HepG2 (cell line): ENCODE data around the gene TOX2. TPM values are rescaled to one million over a fixed set of nuclear protein-coding genes. Genes with fewer than 3 reads are reported as not detected.

Experiments
- ATAC-seq: fragments of 200-7000 bp; cut with Tn5 transposase; 3 replicates; pipeline ENCODE4 v1.9.1; 2020; ENCODE audit warnings: mild to moderate bottlenecking, moderate library complexity
- BruUV-seq: library from RNA; stranded (reverse); fragments of 400-500 nt; replicated peaks from 2 replicates; lab custom pipeline; 2021; lab: Mats Ljungman, UMichigan
- CTCF ChIA-PET: fragments of 300-600 bp; formaldehyde crosslinking; extraction: SDS; loops from one replicate; lab custom pipeline; 2021; ENCODE audit warnings: low total read pairs, inconsistent platforms, low intra/inter-chr PET ratio; lab: Yijun Ruan, JAX
- POLR2A ChIA-PET: fragments of 350-600 bp; sonication (Branson Sonifier 250); formaldehyde crosslinking; loops from one replicate; lab custom pipeline; 2020; ENCODE audit warnings: antibody characterized with exemption, inconsistent platforms; lab: Yijun Ruan, JAX
- DNase-seq: peaks from one replicate; pipeline ENCODE4 v3.0.0-alpha.2; 2015; ENCODE audit warnings: low spot score
- FAIRE-seq: peaks from 3 replicates; lab custom pipeline; 2011; peaks lifted over from hg19 to GRCh38; lab: Jason Lieb, UNC
- H2AFZ ChIP-seq: one replicate; pipeline ENCODE4 v1.6.1; 2011; ENCODE audit warnings: low read length, inconsistent platforms
- H3K27ac ChIP-seq: fragments of 300-600 bp; 3 replicates; pipeline ENCODE4 v1.8.0; 2011; ENCODE audit warnings: mixed run types, mild to moderate bottlenecking, mixed read lengths, low read length, inconsistent platforms; ENCODE audit not compliant: insufficient read depth; ENCODE audit errors: extremely low read length
- H3K27me3 ChIP-seq, 2 experiments: fragments of 200-600 bp in 1 of 2; 2 replicates in 1 of 2; 3 replicates in 1 of 2; pipeline versions ENCODE4 v1.6.0 to v1.8.0; 2011; ENCODE audit warnings: low read length in 2 of 2, mild to moderate bottlenecking in 2 of 2, moderate library complexity in 2 of 2, inconsistent platforms in 1 of 2; ENCODE audit not compliant: insufficient read depth in 2 of 2, control insufficient read depth in 1 of 2
- H3K36me3 ChIP-seq, 2 experiments: fragments of 200-600 bp in 1 of 2; replicated peaks in 1 of 2; 2 replicates in 1 of 2; 3 replicates in 1 of 2; pipeline versions ENCODE4 v1.5.1 to v1.8.0; 2011; ENCODE audit warnings: low read length in 2 of 2, inconsistent platforms in 1 of 2; ENCODE audit not compliant: insufficient read depth in 2 of 2, control insufficient read depth in 1 of 2
- H3K4me1 ChIP-seq: 2 replicates; pipeline ENCODE4 v1.5.1; 2012; ENCODE audit warnings: low read length, inconsistent platforms; ENCODE audit not compliant: insufficient read depth
- H3K4me2 ChIP-seq: 2 replicates; pipeline ENCODE4 v1.6.0; 2011; ENCODE audit warnings: low read depth, low read length, inconsistent platforms
- H3K4me3 ChIP-seq, 3 experiments: fragments of 200-600 bp in 1 of 3; sonication (generic), shearing (Covaris generic) in 1 of 3; replicated peaks in 1 of 3; 2 replicates each; pipeline ENCODE4 v1.5.1; 2011 to 2016; ENCODE audit warnings: low read length in 3 of 3, inconsistent platforms in 2 of 3, low read depth in 2 of 3, mild to moderate bottlenecking in 2 of 3, control low read depth in 1 of 3, mixed read lengths in 1 of 3; ENCODE audit not compliant: insufficient read depth in 1 of 3
- H3K79me2 ChIP-seq: one replicate; pipeline ENCODE4 v1.6.1; 2011; ENCODE audit warnings: low read length, inconsistent platforms; ENCODE audit not compliant: insufficient read depth
- H3K9ac ChIP-seq: 2 replicates; pipeline ENCODE4 v1.6.0; 2011; ENCODE audit warnings: mild to moderate bottlenecking, low read depth, low read length, inconsistent platforms; ENCODE audit not compliant: insufficient read depth
- H3K9me3 ChIP-seq: 2 replicates; pipeline ENCODE4 v1.5.1; 2012; ENCODE audit warnings: mild to moderate bottlenecking, low read length
- H4K20me1 ChIP-seq: 2 replicates; pipeline ENCODE4 v1.6.0; 2011; ENCODE audit warnings: inconsistent platforms, mild to moderate bottlenecking, low read length, moderate library complexity; ENCODE audit not compliant: insufficient read depth
- EP300 ChIP-seq, 3 experiments: sonication (generic) in 1 of 3; formaldehyde crosslinking in 1 of 3; IDR thresholded peaks; 2 replicates each; pipeline versions ENCODE4 v1.5.1 to v1.6.1; 2011 to 2020; ENCODE audit warnings: low read depth in 2 of 3, low read length in 2 of 3, borderline replicate concordance in 1 of 3, improper control_type of control experiment in 1 of 3, mild to moderate bottlenecking in 1 of 3, missing genetic modification reagents in 1 of 3, moderate library complexity in 1 of 3
- JDP2 ChIP-seq: sonication (generic); formaldehyde crosslinking; IDR thresholded peaks from 2 replicates; pipeline ENCODE4 v1.8.1; 2022; ENCODE audit warnings: missing genetic modification reagents, borderline replicate concordance
- KLF13 ChIP-seq: sonication (generic); formaldehyde crosslinking; IDR thresholded peaks from 2 replicates; pipeline ENCODE4 v1.4.0; 2020; ENCODE audit warnings: mild to moderate bottlenecking, missing genetic modification reagents
- KMT2A ChIP-seq: sonication (generic); formaldehyde crosslinking; IDR thresholded peaks from 2 replicates; pipeline ENCODE4 v1.4.0; 2020; ENCODE audit warnings: missing genetic modification reagents
- NFATC3 ChIP-seq: sonication (generic); formaldehyde crosslinking; IDR thresholded peaks from 2 replicates; pipeline ENCODE4 v1.5.1; 2020; ENCODE audit warnings: mild to moderate bottlenecking, missing genetic modification reagents
- PTBP1 ChIP-seq: fragments of 200-400 bp; formaldehyde crosslinking; IDR thresholded peaks from 2 replicates; pipeline ENCODE4 v1.6.1; 2018; ENCODE audit warnings: low read length, low read depth; ENCODE audit not compliant: poor library complexity, severe bottlenecking
- SNAPC2 ChIP-seq: sonication (generic); formaldehyde crosslinking; IDR thresholded peaks from 2 replicates; pipeline ENCODE4 v1.8.1; 2022; ENCODE audit warnings: mild to moderate bottlenecking, missing genetic modification reagents
- SRSF4 ChIP-seq: fragments of 200-400 bp; formaldehyde crosslinking; IDR thresholded peaks from one replicate; pipeline ENCODE4 v1.6.1; 2018; ENCODE audit warnings: mild to moderate bottlenecking, low read depth, low read length, moderate library complexity; ENCODE audit not compliant: poor library complexity, severe bottlenecking
- TBL1XR1 ChIP-seq: fragments of 150-350 bp; IDR thresholded peaks from 2 replicates; pipeline ENCODE4 v1.6.1; 2014; ENCODE audit warnings: borderline replicate concordance, low read length; ENCODE audit not compliant: partially characterized antibody
- TBX3 ChIP-seq: fragments of 450-650 bp; IDR thresholded peaks from 2 replicates; pipeline ENCODE4 v1.6.1; 2017; ENCODE audit warnings: antibody characterized with exemption, mild to moderate bottlenecking, inconsistent platforms, borderline replicate concordance
- TCF12 ChIP-seq, 2 experiments: fragments of 450-650 bp in 1 of 2; sonication (generic) in 1 of 2; formaldehyde crosslinking in 1 of 2; IDR thresholded peaks; 2 replicates each; pipeline versions ENCODE4 v1.6.1 to v1.8.0; 2017 to 2022; ENCODE audit warnings: antibody characterized with exemption in 1 of 2, mild to moderate bottlenecking in 1 of 2, missing genetic modification reagents in 1 of 2, moderate library complexity in 1 of 2
- YEATS4 ChIP-seq: sonication (generic); formaldehyde crosslinking; IDR thresholded peaks from 2 replicates; pipeline ENCODE4 v1.4.0; 2020; ENCODE audit warnings: missing genetic modification reagents, borderline replicate concordance
- ZC3H13 ChIP-seq: sonication (generic); formaldehyde crosslinking; IDR thresholded peaks from 2 replicates; pipeline ENCODE4 v1.8.1; 2023; ENCODE audit warnings: mild to moderate bottlenecking, missing genetic modification reagents, moderate library complexity
- ZFY ChIP-seq: sonication (generic); formaldehyde crosslinking; IDR thresholded peaks from 2 replicates; pipeline ENCODE4 v1.4.0; 2020; ENCODE audit warnings: missing genetic modification reagents
- ZMYM2 ChIP-seq: sonication (generic); formaldehyde crosslinking; IDR thresholded peaks from 2 replicates; pipeline ENCODE4 v1.8.0; 2022; ENCODE audit warnings: mild to moderate bottlenecking, missing genetic modification reagents
- ZNF180 ChIP-seq: sonication (generic); formaldehyde crosslinking; IDR thresholded peaks from 2 replicates; pipeline ENCODE4 v1.4.0; 2020; ENCODE audit warnings: low read depth, missing genetic modification reagents, borderline replicate concordance
- ZNF30 ChIP-seq: sonication (generic); formaldehyde crosslinking; IDR thresholded peaks from 2 replicates; pipeline ENCODE4 v1.5.0; 2020; ENCODE audit warnings: mild to moderate bottlenecking, missing genetic modification reagents
- ZNF563 ChIP-seq: sonication (generic); formaldehyde crosslinking; IDR thresholded peaks from 2 replicates; pipeline ENCODE4 v1.8.0; 2022; ENCODE audit warnings: mild to moderate bottlenecking, moderate library complexity, missing genetic modification reagents
- ZNF605 ChIP-seq: sonication (generic); formaldehyde crosslinking; IDR thresholded peaks from 2 replicates; pipeline ENCODE4 v1.8.0; 2022; ENCODE audit warnings: mild to moderate bottlenecking, missing genetic modification reagents
- ZNF841 ChIP-seq: sonication (generic); formaldehyde crosslinking; IDR thresholded peaks from 2 replicates; pipeline ENCODE4 v1.8.1; 2023; ENCODE audit warnings: missing genetic modification reagents, borderline replicate concordance
- WGBS: methylation state at CpG from one replicate; pipeline ENCODE4 v1.1.6; 2017; ENCODE audit warnings: low lambda C conversion rate; 5-methylcytosine and 5-hydroxymethylcytosine counted together
- in situ Hi-C: cut with HindIII; loops from 2 replicates; pipeline ENCODE4 v1.10.0; 2017; ENCODE audit warnings: low pct_unique_long_range_greater_than_20kb; ENCODE audit not compliant: extremely low pct_ligation_motif_present
- intact Hi-C: fragments of 100-400 bp; cut with micrococcal nuclease; formaldehyde crosslinking; loops from one replicate; pipeline ENCODE4 v1.10.0; 2022; ENCODE audit not compliant: unreplicated experiment
- polyA plus RNA-seq, 8 experiments: library from polyadenylated mRNA; depleted of rRNA in 3 of 8; stranded (reverse) in 7 of 8; unstranded in 1 of 8; fragments of >200 nt; fragmentation: Illumina TruSeq in 4 of 8; extraction: Trizol in 4 of 8; gene quantifications; 2 replicates each; pipeline versions ENCODE4 v1.2.1 to v1.2.3, GENCODE V29; 2011 to 2016; ENCODE audit warnings: low read depth in 4 of 8, missing spikeins in 1 of 8, mixed read lengths in 1 of 8; ENCODE audit not compliant: insufficient read depth in 1 of 8
- total RNA-seq, 5 experiments: library from RNA; depleted of rRNA; stranded (reverse); fragments of >200 nt; fragmentation: Illumina TruSeq; extraction: Trizol; gene quantifications; 2 replicates each; pipeline ENCODE4 v1.2.3, GENCODE V29; 2016; ENCODE audit warnings: low read depth in 1 of 5

The TOX2 gene
- total and polyA plus RNA-seq, 2 of the 13 experiments (the other 11 are each of a cell fraction or from before 2014, with no cell fraction given), result not detected

DNA sequence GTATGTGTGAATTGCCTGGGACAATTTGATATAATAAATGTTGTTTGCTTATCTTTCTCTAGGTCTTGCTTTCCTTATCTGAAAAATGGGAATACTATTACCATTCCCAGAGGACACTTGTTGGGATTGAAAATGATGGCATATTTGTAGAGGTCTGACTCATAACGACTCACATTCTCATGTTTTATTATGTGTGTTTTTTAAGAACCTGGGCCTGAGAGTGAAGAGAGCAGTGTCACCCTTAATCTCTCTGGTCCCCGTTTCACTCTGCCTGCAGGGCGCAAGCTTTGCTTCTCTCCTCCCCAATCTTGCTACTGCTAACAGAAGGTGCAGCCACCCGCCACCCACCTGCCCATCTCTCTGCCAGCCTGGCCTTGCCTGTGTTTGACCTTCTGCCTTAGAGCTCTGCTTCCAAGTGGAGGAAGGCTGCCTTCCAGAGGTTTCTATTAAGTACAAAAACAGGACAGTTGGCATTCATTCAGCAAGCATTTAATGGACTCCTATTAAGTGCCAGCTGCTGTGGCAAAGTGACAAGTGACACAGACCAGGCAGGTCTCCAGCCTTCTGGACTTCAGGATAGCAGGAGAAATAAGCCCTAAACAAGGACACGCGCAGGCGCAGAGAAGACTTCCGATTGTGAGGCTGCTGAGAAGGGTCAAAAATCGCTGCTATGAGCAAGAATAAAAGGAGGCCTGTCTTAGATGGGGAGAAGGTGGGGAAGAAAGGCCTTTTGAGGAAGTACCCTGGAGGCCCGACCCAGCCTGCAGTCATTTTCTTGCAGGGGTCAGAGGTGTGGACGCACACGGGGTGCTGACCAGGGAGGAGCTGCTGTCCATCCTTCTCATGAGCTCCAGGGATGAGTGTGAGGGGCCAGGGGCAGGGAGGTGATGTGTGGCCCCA is 159.8 kb downstream of the TOX2 start:
- H3K36me3 ChIP-seq, result no peaks in the 10 kb centered on the region
- in situ Hi-C loops (no loop called here), intact Hi-C loops (no loop called here)
- TF ChIP-seq JDP2 (CRISPR knock-in tag), result no peak
- TF ChIP-seq ZNF563, result no peak
- TF ChIP-seq YEATS4, result no peak
- TF ChIP-seq EP300 (IDR thresholded peaks at IDR 0.05; ENCODE audit: low read depth in 2 of 2, low read length in 2 of 2), result no peak
- no peak for TF ChIP-seq EP300 (CRISPR knock-in tag; IDR thresholded peaks at IDR 0.05; ENCODE audit: borderline replicate concordance)
- no peak for TF ChIP-seq ZNF605 (CRISPR knock-in tag)
- no peak for TF ChIP-seq NFATC3
- no peak for TF ChIP-seq TBL1XR1
- no peak for TF ChIP-seq ZNF180
- TF ChIP-seq SRSF4, result no peak
- no peak for TF ChIP-seq ZC3H13 (CRISPR knock-in tag)
- TF ChIP-seq ZFY (CRISPR knock-in tag), result no peak
- TF ChIP-seq SNAPC2 (CRISPR knock-in tag), result no peak
- no peak for TF ChIP-seq ZNF30 (CRISPR knock-in tag)
- no peak for TF ChIP-seq KMT2A (CRISPR knock-in tag)
- TF ChIP-seq KLF13, result no peak
- no peak for TF ChIP-seq TCF12 (IDR thresholded peaks at IDR 0.05)
- TF ChIP-seq TCF12 (CRISPR knock-in tag; IDR thresholded peaks at IDR 0.05), result no peak
- TF ChIP-seq TBX3, result no peak
- no peak for TF ChIP-seq ZMYM2 (CRISPR knock-in tag)
- TF ChIP-seq ZNF841 (CRISPR knock-in tag), result no peak
- no peak for TF ChIP-seq PTBP1
- no TSS peak for BruUV-seq
- H2AFZ ChIP-seq, result no peak overlapping the region
- no peak overlapping the region for H3K4me3 ChIP-seq
- H3K9ac ChIP-seq, result no peak overlapping the region
- H4K20me1 ChIP-seq, result no peaks in the 10 kb centered on the region
- H3K27ac ChIP-seq, result no peak overlapping the region
- H3K27me3 ChIP-seq, result peaks cover 31 to 82% of the 10 kb centered on the region in 2 experiments; a peak in 4 of 5 replicates
- H3K4me2 ChIP-seq, result no peak overlapping the region
- no peaks in the 10 kb centered on the region for H3K79me2 ChIP-seq
- no peaks in the 10 kb centered on the region for H3K4me1 ChIP-seq
- ATAC-seq (no peak), DNase-seq (no peak), FAIRE-seq (no peak)
- CTCF ChIA-PET, result no interaction called here
- 33% methylated on average over 12 of the region's 12 CpGs for WGBS
- POLR2A ChIA-PET, result no interaction called here
- H3K9me3 ChIP-seq, result no peaks in the 10 kb centered on the region
